Inferior parietal cortex (tissue), 1 donor: Measurements from ENCODE around the gene CASP7.

Experiments
- DNase-seq: peaks from one replicate; pipeline ENCODE4 v3.0.0-alpha.2; 2016; ENCODE audit errors: extremely low spot score

Gene CASP7

GRCh38 chr10:113712755-113713639 lies 33.3 kb downstream of the CASP7 start:
- no peak for DNase-seq

GRCh38 chr10:113713640-113713982 lies 33.9 kb downstream of the CASP7 start:
- no peak for DNase-seq

- DNase-seq: no peak
These were observed 36.6 kb downstream of the CASP7 start for GRCh38 chr10:113716109-113716910.

GRCh38 chr10:113718969-113719822 lies 39.5 kb downstream of the CASP7 start:
- no peak for DNase-seq

- no peak for DNase-seq
These were observed 40.7 kb downstream of the CASP7 start for GRCh38 chr10:113720386-113720785.

- no peak for DNase-seq
These were observed 52.6 kb downstream of the CASP7 start for GRCh38 chr10:113732160-113732881.

- no peak for DNase-seq
These were observed 53.3 kb downstream of the CASP7 start for GRCh38 chr10:113732966-113733365.

GRCh38 chr10:113733635-113734034 lies 53.9 kb downstream of the CASP7 start:
- no peak for DNase-seq

GRCh38 chr10:113735913-113736312 lies 56.2 kb downstream of the CASP7 start:
- no peak for DNase-seq

- DNase-seq: peak; percentile 51
These were observed 56.9 kb downstream of the CASP7 start for GRCh38 chr10:113736576-113736975.

GRCh38 chr10:113739031-113739430 lies 59.3 kb downstream of the CASP7 start:
- no peak for DNase-seq

- DNase-seq: no peak
These were observed 59.9 kb downstream of the CASP7 start for GRCh38 chr10:113739577-113739976.

- no peak for DNase-seq
These were observed 61.1 kb downstream of the CASP7 start for GRCh38 chr10:113740850-113741249.

- no peak for DNase-seq
These were observed 62.8 kb downstream of the CASP7 start for GRCh38 chr10:113742466-113742865.

- no peak for DNase-seq
These were observed 63.9 kb downstream of the CASP7 start for GRCh38 chr10:113743594-113743993.

- DNase-seq: no peak
These were observed 65.7 kb downstream of the CASP7 start for GRCh38 chr10:113745374-113745773.

GRCh38 chr10:113746217-113746957 lies 66.7 kb downstream of the CASP7 start:
- DNase-seq: no peak

- DNase-seq: no peak
These were observed 71.5 kb downstream of the CASP7 start, which contains the start of gene PLEKHS1 for GRCh38 chr10:113751181-113751732. Gene PLEKHS1 (plus strand): TSS chr10:113751682. CDS start chr10:113755278, 3,596 bp downstream.

- no peak for DNase-seq
These were observed 72.8 kb downstream of the CASP7 start for GRCh38 chr10:113752553-113752952.

GRCh38 chr10:113753020-113753692 lies 73.4 kb downstream of the CASP7 start:
- DNase-seq: no peak
